Measurements from ENCODE around the gene MTA1.

MTA1 gene

GRCh38 chr14:105414456-105415371, 4.9 kb upstream of the MTA1 start:
- DNase-seq (ENCODE audit: low spot score), result peak; percentile 89
- peak; percentile 80 for TF ChIP-seq CTCF (IDR thresholded peaks at IDR 0.05; ENCODE audit: borderline replicate concordance, control extremely low read depth, extremely low read depth, insufficient read depth, missing control alignments)
- in situ Hi-C loops (cut with MboI; ENCODE audit: low sequenced_read_pairs, unreplicated experiment), result no loop called here

- TF ChIP-seq CTCF (IDR thresholded peaks at IDR 0.05; ENCODE audit: borderline replicate concordance, control extremely low read depth, extremely low read depth, insufficient read depth, missing control alignments), result no peak
- DNase-seq (ENCODE audit: low spot score), result no peak
- in situ Hi-C loops (cut with MboI; ENCODE audit: low sequenced_read_pairs, unreplicated experiment), result no loop called here
These were observed 3.9 kb upstream of the MTA1 start for GRCh38 chr14:105415481-105416428.

GRCh38 chr14:105416671-105417070, 3.0 kb upstream of the MTA1 start:
- TF ChIP-seq CTCF (IDR thresholded peaks at IDR 0.05; ENCODE audit: borderline replicate concordance, control extremely low read depth, extremely low read depth, insufficient read depth, missing control alignments), result no peak
- DNase-seq (ENCODE audit: low spot score), result no peak
- in situ Hi-C loops (cut with MboI; ENCODE audit: low sequenced_read_pairs, unreplicated experiment), result no loop called here

- DNase-seq (ENCODE audit: low spot score), result no peak
- TF ChIP-seq CTCF (IDR thresholded peaks at IDR 0.05; ENCODE audit: borderline replicate concordance, control extremely low read depth, extremely low read depth, insufficient read depth, missing control alignments), result no peak
- in situ Hi-C loops (cut with MboI; ENCODE audit: low sequenced_read_pairs, unreplicated experiment), result no loop called here
These were observed 1.9 kb upstream of the MTA1 start for GRCh38 chr14:105417690-105418121.

- no peak for TF ChIP-seq CTCF (IDR thresholded peaks at IDR 0.05; ENCODE audit: borderline replicate concordance, control extremely low read depth, extremely low read depth, insufficient read depth, missing control alignments)
- DNase-seq (ENCODE audit: low spot score), result no peak
- in situ Hi-C loops (cut with MboI; ENCODE audit: low sequenced_read_pairs, unreplicated experiment), result no loop called here
These were observed 1.1 kb upstream of the MTA1 start for GRCh38 chr14:105418269-105419194.
